VCaP (cell line): ENCODE results near the gene FAM171A2.
"Not testable (repeated sequence)": the region's sequence is repeated elsewhere in the genome, so short reads cannot be mapped to it uniquely, and the experiment has no call there.

Source experiments
- H3K27ac ChIP-seq: fragments of 450-650 bp; 2 replicates; pipeline ENCODE4 v1.5.1; 2017
- CTCF ChIP-seq: fragments of 450-650 bp; conservative IDR thresholded peaks from 2 replicates; pipeline ENCODE4 v1.5.1; 2017; ENCODE audit warnings: mild to moderate bottlenecking, moderate library complexity

Gene FAM171A2

GRCh38 chr17:44334315-44334714, 29.3 kb downstream of the FAM171A2 start:
- no peak overlapping the region for H3K27ac ChIP-seq
- no peak for TF ChIP-seq CTCF

GRCh38 chr17:44333371-44333770, 30.3 kb downstream of the FAM171A2 start:
- no peak overlapping the region for H3K27ac ChIP-seq
- TF ChIP-seq CTCF = no peak

DNA sequence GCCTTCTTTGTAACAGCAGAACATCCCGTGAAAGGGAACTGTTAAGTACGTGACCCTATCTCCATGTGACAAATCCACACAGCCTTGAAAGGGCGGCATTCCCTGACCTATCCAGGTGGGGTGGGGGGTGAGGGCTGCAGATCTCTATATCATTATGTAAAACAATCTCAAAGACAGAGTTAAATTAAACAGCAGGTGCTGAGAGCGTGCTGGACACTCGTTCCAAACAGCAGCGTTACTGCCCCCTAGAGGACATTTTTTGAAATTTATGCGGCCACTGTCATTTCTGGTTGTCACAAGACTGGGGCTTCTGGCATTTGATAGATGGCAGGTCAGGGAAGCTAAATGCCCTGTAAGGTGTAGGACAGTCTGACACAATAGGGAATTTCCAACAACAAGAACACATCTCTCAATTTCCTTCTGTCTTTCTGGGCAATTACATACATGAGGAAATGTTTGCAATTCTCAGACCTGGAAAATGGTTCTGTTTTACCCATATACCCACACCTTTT, 32.3 kb downstream of the FAM171A2 start:
- TF ChIP-seq CTCF = peak; percentile 95
- H3K27ac ChIP-seq = no peak overlapping the region

GRCh38 chr17:44330263-44330662, 33.4 kb downstream of the FAM171A2 start:
- not testable (repeated sequence) for H3K27ac ChIP-seq

DNA sequence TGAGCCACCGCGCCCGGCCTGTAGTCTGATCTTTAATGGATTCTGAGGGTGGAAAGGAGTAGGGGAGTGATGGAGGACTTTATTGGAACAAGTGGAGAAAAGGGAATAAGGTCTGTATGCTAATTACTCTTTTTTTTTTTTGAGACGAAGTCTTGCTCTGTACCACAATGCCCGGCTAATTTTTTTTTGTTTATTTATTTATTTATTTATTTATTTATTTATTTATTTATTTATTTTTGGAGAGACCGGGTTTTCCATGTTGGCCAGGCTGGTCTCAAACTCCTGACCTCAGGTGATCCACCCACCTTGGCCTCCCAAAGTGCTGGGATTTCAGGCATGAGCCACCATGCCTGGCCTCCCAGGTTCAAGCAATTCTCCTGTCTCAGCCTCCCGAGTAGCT, 34.1 kb downstream of the FAM171A2 start:
- not testable (repeated sequence) for H3K27ac ChIP-seq

GRCh38 chr17:44327715-44328449, 35.8 kb downstream of the FAM171A2 start:
- TF ChIP-seq CTCF = no peak
- no peak overlapping the region; the same call in 1 of the 2 replicates for H3K27ac ChIP-seq

- peak overlapping the region; percentile 42; the same call in 1 of the 2 replicates for H3K27ac ChIP-seq
- TF ChIP-seq CTCF = no peak
These were observed 36.7 kb downstream of the FAM171A2 start for GRCh38 chr17:44326861-44327444.

GRCh38 chr17:44324571-44325275, 38.9 kb downstream of the FAM171A2 start, which contains the start of gene SLC25A39:
SLC25A39 (minus strand) TSS chr17:44324823; CDS start chr17:44323562, 1,261 bp downstream.
- no peak for TF ChIP-seq CTCF
- H3K27ac ChIP-seq = peak within 1 kb of the TSS; percentile 91
